Endothelial cell of umbilical vein (primary cell): ENCODE measurements around the gene CMTM8.

ENCODE experiments used
- CTCF ChIP-seq, 2 donors: IDR thresholded peaks; 1 replicate in 1 of 2; 2 replicates in 1 of 2; pipeline ENCODE4 v1.5.1; 2011; ENCODE audit warnings: low read length in 2 of 2, mild to moderate bottlenecking in 2 of 2, moderate library complexity in 2 of 2, control low read depth in 1 of 2, inconsistent platforms in 1 of 2, low read depth in 1 of 2; ENCODE audit not compliant: insufficient read depth in 1 of 2; ENCODE audit errors: extremely low read depth in 1 of 2
- POLR2A ChIP-seq: IDR thresholded peaks from 2 replicates; pipeline ENCODE4 v1.6.1; 2012; ENCODE audit warnings: low read depth, mild to moderate bottlenecking, control low read depth, low read length
- POLR2AphosphoS5 ChIP-seq: IDR thresholded peaks from 2 replicates; pipeline ENCODE4 v1.6.1; 2012; ENCODE audit warnings: low read depth, mild to moderate bottlenecking, control low read depth, low read length, moderate library complexity; ENCODE audit not compliant: insufficient read depth

DNA sequence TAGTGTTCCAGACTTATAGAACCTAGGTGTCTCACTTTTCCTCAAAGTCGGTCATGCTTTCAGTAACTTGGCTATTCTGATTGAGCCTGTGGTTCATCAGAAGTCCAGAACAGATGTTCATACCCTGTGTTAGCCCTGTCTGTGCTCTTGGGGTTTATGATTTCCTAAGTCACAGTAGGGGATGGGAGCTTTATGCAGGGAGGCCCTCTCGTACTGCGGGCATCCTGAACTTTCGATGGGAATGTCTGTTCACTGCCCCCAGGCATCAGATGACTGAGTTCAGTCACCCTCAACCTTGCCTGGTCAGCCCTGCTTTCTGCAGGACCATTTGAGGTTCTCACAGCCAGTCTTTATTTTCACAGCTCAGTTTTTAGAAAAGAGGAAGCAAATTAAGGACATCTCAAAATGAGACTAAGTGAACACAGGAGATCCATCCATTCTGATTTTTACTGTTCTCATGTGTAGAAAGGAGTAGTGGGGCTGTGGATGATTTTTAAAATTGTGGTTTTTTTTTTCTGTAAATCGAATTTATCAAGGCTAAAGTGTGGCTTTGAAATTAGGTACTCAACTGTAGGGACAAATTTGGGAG is 71.3 kb downstream of the CMTM8 start:
- no peak for TF ChIP-seq CTCF (IDR thresholded peaks at IDR 0.05; ENCODE audit: extremely low read depth in 1 of 2, insufficient read depth in 1 of 2, low read depth in 1 of 2, low read length in 2 of 2)
- TF ChIP-seq POLR2AphosphoS5, result no peak
- no peak for TF ChIP-seq POLR2A
